Measurements from ENCODE around the gene PRKCB.

PRKCB gene

GRCh38 chr16:24051125-24051524 lies 215.3 kb downstream of the PRKCB start:
- no peak for DNase-seq

GRCh38 chr16:24052329-24053098 lies 216.7 kb downstream of the PRKCB start:
- DNase-seq, result no peak

- DNase-seq, result no peak
These were observed 217.5 kb downstream of the PRKCB start for GRCh38 chr16:24053099-24053946.

GRCh38 chr16:24054741-24055491 lies 219.1 kb downstream of the PRKCB start:
- no peak for DNase-seq

GRCh38 chr16:24062270-24062817 lies 226.6 kb downstream of the PRKCB start:
- DNase-seq, result no peak

- DNase-seq, result no peak
These were observed 233.3 kb downstream of the PRKCB start for GRCh38 chr16:24069036-24069590.

GRCh38 chr16:24070851-24071250 lies 235.1 kb downstream of the PRKCB start:
- DNase-seq, result no peak

GRCh38 chr16:24071666-24072360 lies 236.0 kb downstream of the PRKCB start:
- DNase-seq, result no peak

- DNase-seq, result no peak
These were observed 237.5 kb downstream of the PRKCB start for GRCh38 chr16:24073321-24073720.

GRCh38 chr16:24074574-24074973 lies 238.8 kb downstream of the PRKCB start:
- DNase-seq, result no peak

GRCh38 chr16:24075302-24075701 lies 239.5 kb downstream of the PRKCB start:
- DNase-seq, result no peak

GRCh38 chr16:24075931-24076716 lies 240.3 kb downstream of the PRKCB start:
- no peak for DNase-seq

GRCh38 chr16:24077292-24077691 lies 241.5 kb downstream of the PRKCB start:
- no peak for DNase-seq

- DNase-seq, result no peak
These were observed 242.2 kb downstream of the PRKCB start for GRCh38 chr16:24077966-24078365.

- no peak for DNase-seq
These were observed 249.9 kb downstream of the PRKCB start for GRCh38 chr16:24085666-24086065.

GRCh38 chr16:24087891-24088410 lies 252.2 kb downstream of the PRKCB start:
- DNase-seq, result no peak

GRCh38 chr16:24088767-24089166 lies 253.0 kb downstream of the PRKCB start:
- no peak for DNase-seq

- DNase-seq, result no peak
These were observed 255.3 kb downstream of the PRKCB start for GRCh38 chr16:24091125-24091524.

GRCh38 chr16:24093049-24093448 lies 257.3 kb downstream of the PRKCB start:
- no peak for DNase-seq

GRCh38 chr16:24094660-24095059 lies 258.9 kb downstream of the PRKCB start:
- DNase-seq, result no peak

- DNase-seq, result no peak
These were observed 263.1 kb downstream of the PRKCB start for GRCh38 chr16:24098896-24099295.
